NCI-H2196 treated with DMSO at 0.1 percent for 48 hours (cell line): ENCODE data around the gene FBXW7.

Source experiments
- DNase-seq: peaks from one replicate; lab custom pipeline; 2025; ENCODE audit not compliant: unreplicated experiment; lab: John Stamatoyannopoulos, UW

The FBXW7 gene

GRCh38 chr4:152342293-152342692, 193.6 kb downstream of the FBXW7 start:
- no peak for DNase-seq

DNA sequence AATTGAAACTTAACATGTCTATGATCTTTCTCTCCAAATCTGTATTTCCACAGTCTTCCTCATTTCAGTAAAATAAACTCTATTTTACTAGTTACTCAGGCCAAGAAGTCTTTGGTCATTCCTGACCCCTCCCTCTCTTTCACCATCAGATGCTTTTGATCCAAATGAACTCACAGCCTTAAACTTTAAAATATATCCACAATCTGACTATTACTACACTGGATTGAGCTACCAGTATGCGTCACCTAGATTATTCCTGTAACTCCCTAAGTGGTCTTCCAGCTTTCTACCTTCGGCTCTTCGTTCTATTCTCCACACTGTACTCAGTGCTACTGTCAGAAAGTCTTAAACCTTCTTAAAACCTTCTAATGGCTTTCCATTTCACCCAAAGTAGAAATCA, 195.1 kb downstream of the FBXW7 start:
- no peak for DNase-seq

- no peak for DNase-seq
Observed at GRCh38 chr4:152339576-152339975, 196.3 kb downstream of the FBXW7 start.

DNA sequence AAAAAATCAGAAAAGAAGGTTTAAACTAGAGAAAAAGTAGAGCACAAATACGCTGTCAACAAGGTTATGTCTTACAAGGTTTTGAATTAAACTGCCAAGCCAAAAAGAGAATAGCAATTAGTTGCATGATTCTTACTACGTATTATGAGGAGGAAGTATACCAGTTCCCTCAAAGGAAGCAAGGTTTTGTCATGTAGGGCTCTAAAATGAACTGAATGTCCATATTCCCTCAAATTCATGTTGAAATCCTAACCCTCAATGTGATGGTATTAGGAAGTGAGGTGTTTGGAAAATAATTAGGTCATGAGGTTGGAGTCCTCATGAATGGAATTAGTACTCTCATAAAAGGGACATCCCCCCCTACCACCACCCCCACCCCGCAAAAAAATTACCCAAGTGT, 201.0 kb downstream of the FBXW7 start:
- DNase-seq = no peak

GRCh38 chr4:152331042-152331441, 204.8 kb downstream of the FBXW7 start:
- DNase-seq = no peak

GRCh38 chr4:152328582-152328981, 207.3 kb downstream of the FBXW7 start:
- DNase-seq = no peak

DNA sequence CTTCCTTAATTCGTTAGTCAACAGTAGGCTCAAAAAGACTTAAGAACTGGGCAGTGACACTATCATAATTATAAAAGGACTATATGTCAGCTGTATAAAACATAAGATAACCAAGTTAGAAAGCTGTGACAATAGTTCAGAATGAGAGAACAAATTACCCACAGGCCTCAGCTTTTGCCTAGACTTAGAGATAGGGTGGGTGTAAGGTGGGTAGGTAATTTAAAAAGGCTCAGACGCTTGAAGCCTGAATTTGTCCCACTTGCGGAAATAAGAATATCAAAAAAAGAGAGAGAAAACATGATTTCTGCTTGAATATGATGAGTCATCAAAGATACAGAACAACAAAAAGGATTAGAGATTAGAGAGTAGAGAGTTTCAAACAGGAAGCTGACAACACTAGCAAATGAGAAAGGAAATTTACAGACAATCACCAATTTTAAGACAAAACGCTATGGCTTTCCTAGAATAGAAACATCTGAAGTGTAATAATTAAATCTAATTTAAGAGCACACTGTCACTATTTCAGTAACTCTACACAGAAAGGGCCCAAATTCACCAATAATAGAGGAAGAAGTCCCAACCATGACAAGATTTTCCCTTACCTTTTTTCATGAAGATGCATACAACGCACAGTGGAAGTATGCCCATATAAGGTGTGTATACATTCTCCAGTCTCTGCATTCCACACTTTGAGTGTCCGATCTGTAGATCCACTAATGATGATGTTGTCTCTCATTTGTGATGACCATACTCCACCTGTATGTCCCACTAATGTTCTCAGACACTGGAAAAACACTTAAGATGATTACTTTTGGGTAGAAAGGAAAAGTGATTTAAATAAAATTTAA, 208.1 kb downstream of the FBXW7 start:
- DNase-seq = no peak

DNA sequence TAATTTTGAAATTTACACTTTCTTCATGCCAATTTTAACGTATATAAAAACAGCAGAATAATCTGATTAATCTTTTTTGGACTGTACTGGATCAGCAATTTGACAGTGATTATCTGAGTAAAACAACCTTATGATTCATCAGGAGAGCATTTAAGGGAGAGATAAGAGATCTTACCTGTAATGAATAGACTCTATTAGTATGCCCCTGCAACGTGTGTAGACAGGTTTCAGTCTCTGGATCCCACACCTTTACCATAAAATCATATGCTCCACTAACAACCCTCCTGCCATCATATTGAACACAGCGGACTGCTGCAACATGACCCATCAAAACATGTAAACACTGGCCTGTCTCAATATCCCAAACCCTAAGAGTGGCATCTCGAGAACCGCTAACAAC, 210.1 kb downstream of the FBXW7 start:
- DNase-seq = no peak

DNA sequence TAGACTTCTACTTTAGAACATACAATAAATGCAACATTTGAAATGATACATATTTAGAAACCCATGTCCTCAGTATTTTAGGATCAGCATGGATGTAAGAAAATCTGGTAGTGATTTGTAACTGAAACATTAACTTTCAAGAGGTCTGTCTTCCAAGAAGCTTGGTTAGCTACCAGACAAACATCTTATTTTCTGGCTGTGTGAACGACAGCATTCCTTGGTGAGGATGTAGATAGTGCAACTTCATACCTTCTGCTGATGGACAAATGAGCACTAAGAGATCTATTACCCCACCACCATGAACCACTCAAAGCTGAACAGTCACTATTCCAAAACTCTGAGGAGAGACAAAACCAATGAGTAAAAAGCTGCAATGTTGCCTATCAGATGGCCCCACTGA, 212.7 kb downstream of the FBXW7 start:
- no peak for DNase-seq

GRCh38 chr4:152322656-152323055, 213.2 kb downstream of the FBXW7 start:
- DNase-seq = no peak

DNA sequence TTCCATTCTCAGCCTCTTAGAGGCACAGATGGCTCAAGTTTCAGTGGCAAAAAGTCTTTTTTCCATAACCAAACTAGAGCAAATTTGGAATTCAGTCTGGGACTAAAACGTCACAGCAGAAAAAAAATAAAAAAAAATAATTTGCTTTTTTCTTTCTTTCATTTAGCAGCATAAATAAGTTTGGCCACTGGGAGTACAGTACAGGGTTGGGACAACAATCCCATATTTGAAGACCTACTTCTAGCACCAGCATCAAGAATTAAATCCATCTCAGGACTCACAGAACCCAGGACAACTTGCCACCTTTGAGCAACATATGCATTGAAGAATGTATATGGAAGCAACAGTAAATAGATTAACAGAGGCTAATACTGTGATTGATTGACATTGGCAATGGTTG, 214.0 kb downstream of the FBXW7 start:
- no peak for DNase-seq

- no peak for DNase-seq
Observed at GRCh38 chr4:152321398-152321797, 214.5 kb downstream of the FBXW7 start.

DNA sequence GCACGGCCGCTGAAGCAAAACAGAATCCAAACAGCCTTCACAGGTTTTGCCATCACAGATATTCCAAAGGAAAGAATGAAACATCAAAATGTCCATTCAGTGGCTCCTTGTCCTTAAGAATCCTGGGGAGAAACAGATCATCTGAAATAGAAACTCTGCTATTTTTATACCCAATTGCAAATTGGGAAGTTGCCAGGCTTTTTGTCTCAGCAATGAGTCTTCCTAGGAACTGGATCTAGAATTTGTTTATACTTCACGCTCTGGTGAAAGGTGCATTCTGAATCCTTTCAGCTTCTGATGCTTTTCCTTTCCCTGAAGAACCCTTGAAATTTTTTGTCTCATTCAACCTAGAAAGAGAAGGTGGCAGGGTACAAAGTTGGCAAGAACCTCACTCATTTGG, 218.9 kb downstream of the FBXW7 start:
- no peak for DNase-seq

- no peak for DNase-seq
Observed at GRCh38 chr4:152310257-152310656, 225.6 kb downstream of the FBXW7 start.

- no peak for DNase-seq
Observed at GRCh38 chr4:152309418-152309817, 226.5 kb downstream of the FBXW7 start.

DNA sequence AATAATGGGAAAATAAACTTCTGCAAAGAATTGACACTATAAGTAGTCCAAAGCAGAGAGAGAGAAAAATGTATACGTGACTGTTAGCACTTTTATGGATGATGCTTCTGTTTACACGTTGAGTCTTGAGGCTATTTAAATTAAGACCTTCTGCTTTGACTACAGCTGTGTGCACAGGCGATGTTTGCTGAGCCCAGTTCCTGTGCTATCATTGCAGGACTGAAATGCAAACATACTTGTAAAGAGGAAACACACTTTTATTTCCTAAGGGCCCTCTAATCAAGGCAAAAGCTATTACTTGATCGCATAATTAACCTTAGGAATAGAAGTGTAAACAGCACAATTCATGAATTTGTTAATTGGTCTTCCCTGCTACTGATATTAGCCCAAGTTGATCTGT, 226.9 kb downstream of the FBXW7 start:
- DNase-seq = peak; percentile 18

- DNase-seq = no peak
Observed at GRCh38 chr4:152307669-152308068, 228.2 kb downstream of the FBXW7 start.

DNA sequence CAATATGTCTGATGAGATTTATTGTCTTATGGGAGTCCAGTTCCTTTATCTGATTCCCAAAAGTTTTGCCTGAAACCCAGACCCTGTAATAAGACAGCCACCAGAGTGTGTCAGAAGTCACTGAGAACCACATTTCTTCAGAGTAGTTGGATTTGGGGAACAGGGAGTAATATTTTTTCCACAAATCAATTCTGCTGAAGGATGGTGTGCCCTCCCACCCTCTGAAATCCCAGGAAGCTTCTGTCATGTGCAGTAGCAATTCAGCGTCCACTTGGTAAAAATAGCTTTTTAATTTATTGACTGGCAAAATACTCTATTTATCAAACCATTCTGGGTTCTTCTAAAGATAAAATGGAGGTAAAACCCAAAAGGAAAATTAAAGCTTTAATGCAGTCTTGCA, 229.4 kb downstream of the FBXW7 start:
- DNase-seq = no peak

- no peak for DNase-seq
Observed at GRCh38 chr4:152304220-152304619, 231.7 kb downstream of the FBXW7 start.

DNA sequence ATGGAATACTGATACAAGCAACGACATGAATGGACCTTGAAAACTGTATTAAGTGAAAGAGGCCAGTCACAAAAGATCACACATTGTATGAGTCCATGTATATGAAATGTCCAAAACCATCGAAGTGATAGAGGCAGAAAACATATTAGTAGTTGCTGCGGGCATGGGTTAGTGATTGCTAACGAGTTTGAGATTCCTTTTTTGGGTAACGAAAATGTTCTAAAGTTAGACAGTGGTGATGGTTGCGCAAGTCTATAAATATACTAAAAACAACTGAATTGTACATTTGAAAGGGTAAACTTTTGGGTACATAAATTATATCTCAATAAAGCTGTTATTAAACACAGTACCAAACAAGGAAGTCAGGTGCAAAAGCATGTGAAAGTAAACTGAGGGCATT, 234.5 kb downstream of the FBXW7 start:
- no peak for DNase-seq

GRCh38 chr4:152299553-152299952, 236.3 kb downstream of the FBXW7 start:
- DNase-seq = no peak

DNA sequence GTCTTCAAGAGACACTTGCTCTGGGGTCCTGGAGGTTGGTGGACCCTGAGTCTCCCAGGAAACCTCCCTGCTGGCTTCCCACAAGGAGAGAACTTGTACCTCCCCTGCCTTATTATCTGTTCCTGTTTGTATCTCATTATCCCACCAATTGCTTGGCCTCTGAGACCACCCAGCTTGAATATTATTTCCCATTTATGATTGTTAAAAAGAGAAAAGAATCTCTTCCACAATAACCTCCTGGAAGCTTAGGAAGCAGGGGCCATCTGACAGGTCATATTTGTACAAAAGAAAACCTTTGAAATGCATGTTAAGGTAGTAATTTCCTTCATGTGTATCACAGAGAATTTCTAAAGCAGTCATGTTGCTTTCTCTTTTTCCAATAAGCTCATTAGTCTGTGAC, 239.5 kb downstream of the FBXW7 start:
- DNase-seq = no peak

- DNase-seq = no peak
Observed at GRCh38 chr4:152294765-152295164, 241.1 kb downstream of the FBXW7 start.
